ENCODE measurements around the gene TBC1D8B.

DNA sequence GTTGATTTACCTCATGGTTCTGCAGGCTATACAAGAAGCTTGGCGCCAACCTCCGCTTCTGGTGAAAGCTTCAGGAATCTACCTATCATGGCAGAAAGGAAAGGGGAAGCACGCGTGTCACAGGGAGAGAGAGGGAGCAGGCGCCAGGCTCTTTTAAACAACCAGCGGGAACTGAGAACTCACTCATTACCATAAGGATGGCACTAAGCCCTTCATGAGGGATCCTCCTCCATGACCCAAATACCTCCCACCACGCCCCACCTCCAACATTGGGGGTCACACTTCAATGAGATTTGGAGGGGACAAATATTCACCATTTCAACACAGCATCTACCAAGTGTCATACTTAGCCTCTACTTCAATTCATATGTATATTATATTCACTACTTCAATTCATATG is 18.8 kb upstream of the TBC1D8B start:
- no peak for TF ChIP-seq POLR2A (IDR thresholded peaks at IDR 0.05)
- TF ChIP-seq, protein P1, sequence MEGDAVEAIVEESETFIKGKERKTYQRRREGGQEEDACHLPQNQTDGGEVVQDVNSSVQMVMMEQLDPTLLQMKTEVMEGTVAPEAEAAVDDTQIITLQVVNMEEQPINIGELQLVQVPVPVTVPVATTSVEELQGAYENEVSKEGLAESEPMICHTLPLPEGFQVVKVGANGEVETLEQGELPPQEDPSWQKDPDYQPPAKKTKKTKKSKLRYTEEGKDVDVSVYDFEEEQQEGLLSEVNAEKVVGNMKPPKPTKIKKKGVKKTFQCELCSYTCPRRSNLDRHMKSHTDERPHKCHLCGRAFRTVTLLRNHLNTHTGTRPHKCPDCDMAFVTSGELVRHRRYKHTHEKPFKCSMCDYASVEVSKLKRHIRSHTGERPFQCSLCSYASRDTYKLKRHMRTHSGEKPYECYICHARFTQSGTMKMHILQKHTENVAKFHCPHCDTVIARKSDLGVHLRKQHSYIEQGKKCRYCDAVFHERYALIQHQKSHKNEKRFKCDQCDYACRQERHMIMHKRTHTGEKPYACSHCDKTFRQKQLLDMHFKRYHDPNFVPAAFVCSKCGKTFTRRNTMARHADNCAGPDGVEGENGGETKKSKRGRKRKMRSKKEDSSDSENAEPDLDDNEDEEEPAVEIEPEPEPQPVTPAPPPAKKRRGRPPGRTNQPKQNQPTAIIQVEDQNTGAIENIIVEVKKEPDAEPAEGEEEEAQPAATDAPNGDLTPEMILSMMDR (IDR thresholded peaks at IDR 0.05): no peak

Data from uterus (tissue), 2 donors.